GM10266 (cell line): ENCODE data around the gene SHROOM3.

ENCODE experiments used
- DNase-seq: peaks from one replicate; pipeline ENCODE4 v3.0.0; 2012; ENCODE audit errors: extremely low spot score
- TF ChIP-seq, protein P1 (sequence below): IDR thresholded peaks from 2 replicates; pipeline ENCODE4 v1.5.1; 2012; ENCODE audit warnings: mild to moderate bottlenecking, low read depth; ENCODE audit not compliant: control insufficient read depth, insufficient read depth; ENCODE audit errors: missing control alignments

SHROOM3 gene

DNA sequence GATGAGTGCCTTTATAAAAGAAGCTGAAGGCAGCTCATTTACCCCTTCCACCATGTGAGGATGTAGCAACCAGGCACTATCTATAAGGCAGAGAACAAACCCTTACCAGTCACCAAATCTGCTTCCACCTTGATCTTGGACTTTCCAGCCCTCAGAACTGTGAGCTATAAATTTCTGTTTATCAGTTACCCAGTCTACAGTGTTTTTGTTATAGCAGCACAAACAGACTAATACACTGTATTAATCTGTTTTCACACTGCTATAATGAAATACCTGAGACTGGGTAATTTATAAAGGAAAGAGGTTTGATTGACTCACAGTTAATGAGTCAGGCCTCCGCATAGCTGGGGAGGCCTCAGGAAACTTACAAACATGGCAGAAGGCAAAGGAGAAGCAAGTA, 371.7 kb downstream of the SHROOM3 start:
- no peak for DNase-seq
- TF ChIP-seq, protein P1, sequence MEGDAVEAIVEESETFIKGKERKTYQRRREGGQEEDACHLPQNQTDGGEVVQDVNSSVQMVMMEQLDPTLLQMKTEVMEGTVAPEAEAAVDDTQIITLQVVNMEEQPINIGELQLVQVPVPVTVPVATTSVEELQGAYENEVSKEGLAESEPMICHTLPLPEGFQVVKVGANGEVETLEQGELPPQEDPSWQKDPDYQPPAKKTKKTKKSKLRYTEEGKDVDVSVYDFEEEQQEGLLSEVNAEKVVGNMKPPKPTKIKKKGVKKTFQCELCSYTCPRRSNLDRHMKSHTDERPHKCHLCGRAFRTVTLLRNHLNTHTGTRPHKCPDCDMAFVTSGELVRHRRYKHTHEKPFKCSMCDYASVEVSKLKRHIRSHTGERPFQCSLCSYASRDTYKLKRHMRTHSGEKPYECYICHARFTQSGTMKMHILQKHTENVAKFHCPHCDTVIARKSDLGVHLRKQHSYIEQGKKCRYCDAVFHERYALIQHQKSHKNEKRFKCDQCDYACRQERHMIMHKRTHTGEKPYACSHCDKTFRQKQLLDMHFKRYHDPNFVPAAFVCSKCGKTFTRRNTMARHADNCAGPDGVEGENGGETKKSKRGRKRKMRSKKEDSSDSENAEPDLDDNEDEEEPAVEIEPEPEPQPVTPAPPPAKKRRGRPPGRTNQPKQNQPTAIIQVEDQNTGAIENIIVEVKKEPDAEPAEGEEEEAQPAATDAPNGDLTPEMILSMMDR = no peak

DNA sequence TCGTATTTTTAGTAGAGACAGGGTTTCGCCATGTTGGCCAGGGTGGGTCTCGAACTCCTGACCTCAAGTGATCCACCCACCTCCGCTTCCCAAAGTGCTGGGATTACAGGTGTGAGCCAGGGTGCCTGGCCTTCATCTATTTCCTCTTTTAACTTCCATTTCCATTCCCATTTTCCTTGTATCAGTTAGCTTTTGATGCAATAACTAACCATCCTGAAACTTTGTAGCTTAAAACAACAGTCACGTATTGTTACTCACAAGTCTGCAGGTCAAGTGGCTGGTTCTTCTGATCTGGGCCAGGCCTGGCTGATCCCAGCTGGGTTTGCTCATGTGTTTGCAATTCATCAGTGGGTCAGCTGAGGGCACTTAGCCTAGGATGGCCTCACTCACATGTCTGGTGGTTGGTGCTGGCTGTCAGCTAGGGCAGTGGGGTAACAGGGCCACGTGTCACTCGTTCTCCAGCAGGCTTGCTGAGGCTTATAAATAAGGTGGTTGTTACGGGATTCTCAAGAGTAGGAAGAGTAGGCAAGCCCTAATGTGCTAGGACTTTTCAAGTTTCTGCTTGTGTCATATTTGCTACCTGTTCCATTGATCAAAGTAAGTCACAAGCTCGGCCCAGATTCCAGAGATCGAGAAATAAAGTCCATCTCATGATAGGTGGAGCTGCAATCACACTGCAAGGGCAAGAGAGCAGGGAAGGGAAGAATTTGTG, 374.7 kb downstream of the SHROOM3 start:
- no peak for DNase-seq
- TF ChIP-seq, protein P1 = no peak

DNA sequence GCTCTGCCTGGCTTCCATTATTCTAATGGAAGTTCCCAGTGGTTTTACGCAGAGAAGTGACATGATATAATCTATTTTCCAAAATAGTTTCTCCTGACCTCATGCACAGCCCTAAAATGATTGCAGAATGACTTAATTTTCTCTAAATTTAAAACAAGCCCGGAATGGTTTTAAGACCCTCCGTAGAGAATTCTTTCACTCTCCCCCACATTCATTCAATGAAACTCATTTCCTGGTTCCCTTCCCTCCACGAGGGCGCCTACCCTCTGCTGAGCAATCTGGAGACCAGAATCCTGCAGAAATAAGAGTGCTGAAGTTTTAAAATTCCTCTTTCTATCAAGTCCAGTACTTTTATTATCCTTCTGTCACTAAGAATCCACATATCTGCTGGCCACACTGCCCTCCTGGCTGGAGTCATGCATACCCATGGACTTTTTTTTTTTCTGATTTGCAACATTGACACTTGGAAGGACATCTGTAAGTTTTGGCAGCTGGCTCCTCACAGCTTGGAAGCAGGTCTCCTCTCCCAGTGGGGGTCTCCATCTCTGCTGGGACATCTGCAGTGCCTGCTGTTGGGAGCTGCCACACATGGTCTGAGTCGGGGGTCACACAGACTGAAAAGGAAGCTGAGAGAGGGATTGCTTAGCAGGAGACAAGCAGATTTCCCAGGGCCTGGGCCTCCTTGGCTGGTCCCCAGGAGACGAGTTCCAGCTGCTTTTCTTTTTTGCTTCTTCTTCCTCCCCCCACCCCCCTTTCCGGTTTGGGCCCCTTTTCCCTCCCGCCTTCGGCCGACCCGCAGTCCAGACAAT, 376.8 kb downstream of the SHROOM3 start:
- TF ChIP-seq, protein P1 = no peak
- no peak for DNase-seq

DNA sequence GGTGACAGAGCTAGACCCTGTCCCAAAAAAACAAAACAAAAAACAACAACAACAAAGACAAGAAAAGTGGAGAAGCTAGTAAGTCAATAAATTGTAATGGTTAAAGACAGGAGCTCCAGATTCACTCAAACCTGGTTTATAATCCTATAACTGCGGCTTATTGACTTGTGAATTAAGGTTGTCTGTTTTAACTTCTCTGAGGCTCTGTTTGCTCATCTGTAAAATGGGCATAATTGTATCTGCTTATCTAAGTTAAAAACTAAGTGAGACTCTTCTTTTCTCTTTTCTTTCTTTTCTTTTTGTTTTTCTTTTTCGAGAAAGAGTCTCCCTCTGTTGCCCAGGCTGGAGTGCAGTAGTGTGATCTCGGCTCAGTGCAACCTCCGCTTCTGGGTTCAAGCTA, 378.0 kb downstream of the SHROOM3 start:
- TF ChIP-seq, protein P1 = no peak
- no peak for DNase-seq

DNA sequence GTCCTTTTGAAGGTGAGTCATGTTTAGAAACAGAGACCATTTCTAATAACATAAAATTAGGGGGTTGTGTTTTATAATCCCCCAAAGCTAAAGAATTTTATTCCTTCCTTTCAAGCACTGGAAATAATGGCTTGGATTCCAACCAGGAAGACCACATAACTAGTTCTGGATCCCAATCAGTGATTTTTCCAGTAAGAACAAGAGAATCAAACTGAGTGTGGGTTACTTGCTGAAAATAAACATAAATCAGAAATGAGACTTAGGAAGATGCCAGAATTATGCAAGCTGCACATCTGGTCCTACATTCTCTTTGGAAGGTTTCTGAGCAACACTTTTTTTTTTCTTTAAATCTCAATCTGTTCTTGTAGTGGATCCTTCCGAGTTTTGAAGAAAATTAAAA, 386.6 kb downstream of the SHROOM3 start:
- no peak for DNase-seq
- TF ChIP-seq, protein P1 = no peak

DNA sequence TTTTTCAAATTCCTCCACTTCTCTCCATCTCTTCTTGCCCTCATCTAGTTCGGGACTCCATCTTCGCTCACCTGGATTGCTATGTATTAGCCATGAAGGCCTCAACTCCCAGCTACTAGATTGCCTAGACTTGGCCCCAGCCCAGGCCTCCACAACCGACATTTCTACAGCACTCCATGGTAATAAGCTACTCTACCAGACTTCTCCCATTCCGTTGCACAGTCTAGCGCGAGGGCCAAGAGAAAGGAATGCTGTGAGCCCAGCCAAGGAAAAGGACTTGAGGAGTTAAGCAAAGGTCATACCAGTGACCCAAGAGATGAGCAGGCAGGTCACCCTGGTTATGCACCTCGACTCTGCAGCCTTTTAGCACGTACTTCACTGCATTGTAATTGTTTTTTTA, 387.3 kb downstream of the SHROOM3 start:
- no peak for DNase-seq
- TF ChIP-seq, protein P1 = no peak

DNA sequence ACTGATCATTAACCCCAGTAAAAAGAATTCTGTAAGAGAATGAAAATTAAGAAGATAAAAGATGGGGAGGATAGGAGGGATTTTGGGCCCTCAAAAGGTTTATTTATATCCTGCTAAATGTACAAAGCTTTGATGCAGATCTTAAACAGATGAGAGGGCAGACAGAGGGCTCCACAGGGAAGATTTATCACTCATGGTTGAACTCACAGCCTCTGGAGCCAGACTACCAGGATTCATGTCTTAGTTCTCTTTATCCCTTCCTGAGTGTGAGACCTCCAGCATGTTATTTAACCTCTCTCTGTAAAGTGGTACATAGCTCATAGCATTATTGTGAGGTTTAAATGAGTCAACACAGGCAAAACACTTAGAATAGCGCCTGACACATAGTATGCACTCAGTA, 388.5 kb downstream of the SHROOM3 start:
- TF ChIP-seq, protein P1 = no peak
- DNase-seq = no peak
